H9 (cell line): ENCODE measurements around the gene CADM1. TPM values are rescaled to one million over a fixed set of nuclear protein-coding genes. Genes with fewer than 3 reads are reported as not detected.
A peak's percentile ranks its signal among the peaks of the same experiment; 100 is the strongest.

Experiments
- DNase-seq: peaks from one replicate; pipeline ENCODE4 v3.0.0-alpha.2; 2017
- H2AFZ ChIP-seq: one replicate; pipeline ENCODE4 v1.6.1; 2013; ENCODE audit warnings: mild to moderate bottlenecking, low read length, control low read depth, moderate library complexity
- H2AK5ac ChIP-seq: 2 replicates; pipeline ENCODE4 v1.6.1; 2013; ENCODE audit warnings: low read length, control low read depth, mixed read lengths; ENCODE audit not compliant: insufficient read length
- H2BK120ac ChIP-seq: one replicate; pipeline ENCODE4 v1.6.1; 2013; ENCODE audit warnings: low read depth, mild to moderate bottlenecking, low read length, control low read depth, inconsistent platforms; ENCODE audit not compliant: poor library complexity, severe bottlenecking
- H2BK12ac ChIP-seq: 2 replicates; pipeline ENCODE4 v1.6.1; 2013; ENCODE audit warnings: low read length, control low read depth, mixed read lengths, low read depth; ENCODE audit not compliant: insufficient read length
- H2BK15ac ChIP-seq: 2 replicates; pipeline ENCODE4 v1.6.1; 2013; ENCODE audit warnings: low read depth, low read length, control low read depth
- H2BK20ac ChIP-seq: one replicate; pipeline ENCODE4 v1.6.1; 2013; ENCODE audit warnings: low read depth, mild to moderate bottlenecking, low read length, control low read depth, inconsistent platforms; ENCODE audit not compliant: poor library complexity, severe bottlenecking
- H2BK5ac ChIP-seq: 2 replicates; pipeline ENCODE4 v1.6.1; 2013; ENCODE audit warnings: low read length, control low read depth, mixed read lengths; ENCODE audit not compliant: insufficient read length
- H3K14ac ChIP-seq: 2 replicates; pipeline ENCODE4 v1.6.1; 2013; ENCODE audit warnings: low read length, control low read depth; ENCODE audit not compliant: insufficient read depth
- H3K18ac ChIP-seq: 2 replicates; pipeline ENCODE4 v1.6.1; 2013; ENCODE audit warnings: low read depth, mild to moderate bottlenecking, mixed read lengths, low read length, control low read depth; ENCODE audit not compliant: insufficient read length
- H3K23ac ChIP-seq: 2 replicates; pipeline ENCODE4 v1.6.1; 2013; ENCODE audit warnings: low read length, control low read depth, mixed read lengths, low read depth; ENCODE audit not compliant: insufficient read length
- H3K23me2 ChIP-seq: 2 replicates; pipeline ENCODE4 v1.6.1; 2013; ENCODE audit warnings: low read depth, mild to moderate bottlenecking, mixed read lengths, low read length, control low read depth; ENCODE audit not compliant: insufficient read length, poor library complexity, severe bottlenecking
- H3K27ac ChIP-seq: 2 replicates; pipeline ENCODE4 v1.5.1; 2013; ENCODE audit warnings: low read length, control low read depth, mixed read lengths, low read depth; ENCODE audit not compliant: insufficient read length
- H3K27me3 ChIP-seq: 2 replicates; pipeline ENCODE4 v1.6.1; 2013; ENCODE audit warnings: low read length, control low read depth, inconsistent platforms; ENCODE audit not compliant: insufficient read depth
- H3K4ac ChIP-seq: 2 replicates; pipeline ENCODE4 v1.6.1; 2013; ENCODE audit warnings: low read depth, mild to moderate bottlenecking, control low read depth, inconsistent platforms, low read length, moderate library complexity
- H3K4me1 ChIP-seq: 2 replicates; pipeline ENCODE4 v1.6.1; 2013; ENCODE audit warnings: low read length, control low read depth, inconsistent platforms; ENCODE audit not compliant: insufficient read depth
- H3K4me2 ChIP-seq: 2 replicates; pipeline ENCODE4 v1.6.1; 2013; ENCODE audit warnings: low read length, control low read depth, mixed read lengths; ENCODE audit not compliant: insufficient read length, insufficient read depth
- H3K56ac ChIP-seq: 2 replicates; pipeline ENCODE4 v1.6.1; 2013; ENCODE audit warnings: low read depth, mild to moderate bottlenecking, mixed read lengths, low read length, control low read depth; ENCODE audit not compliant: insufficient read length
- H3K79me1 ChIP-seq: 2 replicates; pipeline ENCODE4 v1.6.1; 2013; ENCODE audit warnings: low read depth, mild to moderate bottlenecking, moderate library complexity, low read length, control low read depth, inconsistent platforms; ENCODE audit not compliant: insufficient read depth, poor library complexity, severe bottlenecking
- H3K79me2 ChIP-seq: 2 replicates; pipeline ENCODE4 v1.6.1; 2013; ENCODE audit warnings: low read length, control low read depth, inconsistent platforms; ENCODE audit not compliant: insufficient read depth
- H3K9ac ChIP-seq: 2 replicates; pipeline ENCODE4 v1.6.1; 2013; ENCODE audit warnings: low read length, control low read depth, mixed read lengths; ENCODE audit not compliant: insufficient read length; ENCODE audit errors: extremely low read depth
- H3K9me3 ChIP-seq: one replicate; pipeline ENCODE4 v1.6.1; 2013; ENCODE audit warnings: low read depth, low read length, inconsistent platforms; ENCODE audit not compliant: control insufficient read depth
- H3T11ph ChIP-seq: one replicate; pipeline ENCODE4 v1.6.1; 2013; ENCODE audit warnings: mild to moderate bottlenecking, low read length, control low read depth, inconsistent platforms
- H4K20me1 ChIP-seq: one replicate; pipeline ENCODE4 v1.6.1; 2013; ENCODE audit not compliant: control insufficient read depth, insufficient read length, insufficient read depth
- H4K5ac ChIP-seq: 2 replicates; pipeline ENCODE4 v1.6.1; 2013; ENCODE audit warnings: low read depth, mild to moderate bottlenecking, mixed read lengths, low read length, control low read depth; ENCODE audit not compliant: insufficient read length
- H4K8ac ChIP-seq: replicated peaks from 2 replicates; pipeline ENCODE4 v1.6.1; 2013; ENCODE audit warnings: low read length, control low read depth, mixed read lengths, low read depth; ENCODE audit not compliant: insufficient read length
- H4K91ac ChIP-seq: 2 replicates; pipeline ENCODE4 v1.6.1; 2013; ENCODE audit warnings: low read depth, mild to moderate bottlenecking, moderate library complexity, mixed read lengths, low read length, control low read depth; ENCODE audit not compliant: insufficient read length
- H3K27ac Mint-ChIP-seq, 3 experiments: 2 replicates in 2 of 3; 3 replicates in 1 of 3; pipeline ENCODE4 v1.8.0; 2020 to 2021; ENCODE audit warnings: mixed read lengths in 3 of 3, mild to moderate bottlenecking in 1 of 3, moderate library complexity in 1 of 3
- H3K27me3 Mint-ChIP-seq: 2 replicates; pipeline ENCODE4 v1.8.0; 2021; ENCODE audit warnings: low read depth, mild to moderate bottlenecking, moderate library complexity, mixed read lengths
- H3K36me3 Mint-ChIP-seq, 3 experiments: 2 replicates in 2 of 3; 3 replicates in 1 of 3; pipeline ENCODE4 v1.8.0; 2020 to 2021; ENCODE audit warnings: low read depth in 3 of 3, mixed read lengths in 3 of 3; ENCODE audit not compliant: insufficient read depth in 1 of 3
- H3K4me1 Mint-ChIP-seq, 2 experiments: 2 replicates each; pipeline ENCODE4 v1.8.0; 2020; ENCODE audit warnings: mixed read lengths in 2 of 2
- H3K4me3 Mint-ChIP-seq, 2 experiments: 2 replicates in 1 of 2; 3 replicates in 1 of 2; pipeline ENCODE4 v1.8.0; 2020 to 2021; ENCODE audit warnings: mild to moderate bottlenecking in 2 of 2, mixed read lengths in 2 of 2, moderate library complexity in 1 of 2
- H3K9me3 Mint-ChIP-seq, 2 experiments: 2 replicates in 1 of 2; 3 replicates in 1 of 2; pipeline ENCODE4 v1.8.0; 2020; ENCODE audit warnings: mild to moderate bottlenecking in 2 of 2, mixed read lengths in 2 of 2, moderate library complexity in 1 of 2
- WGBS: extraction: QIAGEN DNeasy Blood & Tissue Kit; methylation state at CpG from one replicate; pipeline ENCODE4 v1.1.7; 2013; ENCODE audit warnings: missing lambda C conversion rate, low lambda C conversion rate, mixed read lengths; ENCODE audit not compliant: insufficient read length; ENCODE audit errors: extremely low coverage; 5-methylcytosine and 5-hydroxymethylcytosine counted together
- total RNA-seq: library from RNA; stranded (reverse); gene quantifications from 2 replicates; pipeline ENCODE4 v1.2.1, GENCODE V29; 2021
- TF ChIP-seq, protein P1 (sequence below): fragments of 200-600 bp; sonication (generic); conservative IDR thresholded peaks from 3 replicates; pipeline ENCODE4 v1.8.0; 2021; ENCODE audit warnings: antibody characterized with exemption, mild to moderate bottlenecking

CADM1 gene
- total RNA-seq, 1 experiment from 2014 or later: 11.9 TPM

DNA sequence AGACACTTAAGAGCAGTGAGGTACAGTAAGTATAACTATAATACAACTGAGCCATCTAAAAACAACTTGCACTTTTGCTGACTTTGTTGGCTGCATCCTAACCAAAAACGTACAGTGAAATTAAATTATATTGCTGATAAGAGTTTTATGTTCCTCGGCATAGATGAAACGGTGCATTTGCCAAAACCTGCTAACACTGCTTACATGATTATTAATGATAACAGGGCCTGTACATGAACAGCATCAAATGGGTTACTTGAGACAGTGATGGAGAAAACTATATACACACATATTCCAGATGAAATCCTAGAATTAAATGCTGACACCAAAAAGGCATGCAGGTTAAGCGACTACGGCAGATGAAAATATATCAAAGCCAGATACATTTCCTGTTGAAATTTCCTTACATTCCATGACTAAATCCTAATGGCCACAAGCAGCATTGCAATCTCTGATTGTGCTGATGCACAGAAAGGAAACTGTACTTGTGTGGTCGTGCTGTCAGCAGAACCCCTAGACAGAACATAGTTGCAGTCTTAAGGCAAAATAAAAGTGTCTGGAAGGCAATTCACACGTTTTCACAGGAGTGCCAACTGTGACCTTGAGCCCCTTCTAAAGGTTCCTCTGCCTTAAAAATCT lies 143.9 kb downstream of the CADM1 start:
- Histone ChIP-seq H4K91ac (no peak overlapping the region), H3K27ac (no peak overlapping the region), H3K27me3 (no peaks in the 10 kb centered on the region), H2AK5ac (no peak overlapping the region), H3K79me2 (no peaks in the 10 kb centered on the region), H3K56ac (no peak overlapping the region), H3K18ac (no peak overlapping the region), H3K14ac (no peak overlapping the region), H4K20me1 (no peaks in the 10 kb centered on the region), H3K9me3 (no peaks in the 10 kb centered on the region), H3K23ac (no peak overlapping the region), H2BK15ac (no peak overlapping the region), H2AFZ (no peak overlapping the region), H2BK5ac (no peak overlapping the region), H2BK20ac (no peak overlapping the region), H2BK12ac (no peak overlapping the region), H2BK120ac (no peak overlapping the region), H3T11ph (no peak overlapping the region), H3K23me2 (no peaks in the 10 kb centered on the region), H3K4ac (no peak overlapping the region), H4K5ac (no peak overlapping the region), H3K4me1 (no peaks in the 10 kb centered on the region), H3K9ac (no peak overlapping the region), H3K79me1 (no peaks in the 10 kb centered on the region), H4K8ac (no peak overlapping the region), H3K4me2 (no peak overlapping the region)
- H3K27ac Mint-ChIP-seq: no peak overlapping the region
- TF ChIP-seq, protein P1, sequence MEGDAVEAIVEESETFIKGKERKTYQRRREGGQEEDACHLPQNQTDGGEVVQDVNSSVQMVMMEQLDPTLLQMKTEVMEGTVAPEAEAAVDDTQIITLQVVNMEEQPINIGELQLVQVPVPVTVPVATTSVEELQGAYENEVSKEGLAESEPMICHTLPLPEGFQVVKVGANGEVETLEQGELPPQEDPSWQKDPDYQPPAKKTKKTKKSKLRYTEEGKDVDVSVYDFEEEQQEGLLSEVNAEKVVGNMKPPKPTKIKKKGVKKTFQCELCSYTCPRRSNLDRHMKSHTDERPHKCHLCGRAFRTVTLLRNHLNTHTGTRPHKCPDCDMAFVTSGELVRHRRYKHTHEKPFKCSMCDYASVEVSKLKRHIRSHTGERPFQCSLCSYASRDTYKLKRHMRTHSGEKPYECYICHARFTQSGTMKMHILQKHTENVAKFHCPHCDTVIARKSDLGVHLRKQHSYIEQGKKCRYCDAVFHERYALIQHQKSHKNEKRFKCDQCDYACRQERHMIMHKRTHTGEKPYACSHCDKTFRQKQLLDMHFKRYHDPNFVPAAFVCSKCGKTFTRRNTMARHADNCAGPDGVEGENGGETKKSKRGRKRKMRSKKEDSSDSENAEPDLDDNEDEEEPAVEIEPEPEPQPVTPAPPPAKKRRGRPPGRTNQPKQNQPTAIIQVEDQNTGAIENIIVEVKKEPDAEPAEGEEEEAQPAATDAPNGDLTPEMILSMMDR: 0 out of 3 replicates have a peak, but pooled peaks have one; percentile 27
- WGBS: no CpG with 5 or more reads among the region's 7 CpGs
- no peaks in the 10 kb centered on the region for H3K4me1 Mint-ChIP-seq
- H3K27me3 Mint-ChIP-seq: no peaks in the 10 kb centered on the region
- no peaks in the 10 kb centered on the region for H3K36me3 Mint-ChIP-seq
- H3K4me3 Mint-ChIP-seq: no peak overlapping the region
- no peaks in the 10 kb centered on the region for H3K9me3 Mint-ChIP-seq
- no peak for DNase-seq
